Glomerular visceral epithelial cell (primary cell): ENCODE data around the gene PRR4.

Experiments used
- DNase-seq: peaks from one replicate; pipeline ENCODE4 v3.0.0-alpha.2; 2016; ENCODE audit errors: extremely low spot score

PRR4 gene

DNA sequence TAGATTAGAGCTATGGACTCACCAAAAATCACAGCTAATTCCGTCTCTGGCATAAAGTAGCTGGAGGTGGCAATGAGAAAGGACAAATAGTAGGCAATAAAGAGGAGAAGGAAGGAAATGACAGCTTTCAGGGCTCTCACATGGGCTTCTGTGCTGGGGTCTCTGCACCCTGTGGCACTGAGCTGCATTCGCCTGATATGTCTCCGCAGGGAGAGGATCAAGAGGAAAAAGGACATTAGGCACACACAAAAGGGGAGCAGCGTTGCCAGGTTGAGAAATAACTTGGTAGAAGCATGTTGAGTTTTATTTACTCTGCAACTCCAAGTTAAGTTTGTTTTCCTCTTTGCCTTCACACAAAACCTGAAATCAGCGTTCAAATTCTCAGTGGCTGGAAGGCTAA lies 47.5 kb downstream of the PRR4 start:
- no peak for DNase-seq
